Dendritic cell treated with granulocyte-macrophage colony-stimulating factor and Interleukin-4, amounts not matched to agents 40 ng/mL and 50 ng/mL, for 4 days (primary cell): ENCODE results near the gene CSTF2T.
"Not testable (repeated sequence)": the region's sequence is repeated elsewhere in the genome, so short reads cannot be mapped to it uniquely, and the experiment has no call there.

Experiments
- H3K27ac Mint-ChIP-seq: one replicate; pipeline ENCODE4 v1.8.0; 2022; ENCODE audit warnings: mild to moderate bottlenecking, mixed read lengths
- H3K27me3 Mint-ChIP-seq: one replicate; pipeline ENCODE4 v1.8.0; 2022; ENCODE audit warnings: mild to moderate bottlenecking, mixed read lengths
- H3K36me3 Mint-ChIP-seq: one replicate; pipeline ENCODE4 v1.8.0; 2022; ENCODE audit warnings: low read depth, mixed read lengths
- H3K4me1 Mint-ChIP-seq: one replicate; pipeline ENCODE4 v1.8.0; 2022; ENCODE audit warnings: low read depth, mixed read lengths
- H3K4me3 Mint-ChIP-seq: one replicate; pipeline ENCODE4 v1.8.0; 2022; ENCODE audit warnings: mild to moderate bottlenecking, moderate library complexity, mixed read lengths
- H3K9me3 Mint-ChIP-seq: one replicate; pipeline ENCODE4 v1.8.0; 2022; ENCODE audit warnings: mixed read lengths
- intact Hi-C: fragments of 100-400 bp; cut with micrococcal nuclease; formaldehyde crosslinking; loops from one replicate; pipeline ENCODE4 v1.15.0; 2022

The CSTF2T gene

DNA sequence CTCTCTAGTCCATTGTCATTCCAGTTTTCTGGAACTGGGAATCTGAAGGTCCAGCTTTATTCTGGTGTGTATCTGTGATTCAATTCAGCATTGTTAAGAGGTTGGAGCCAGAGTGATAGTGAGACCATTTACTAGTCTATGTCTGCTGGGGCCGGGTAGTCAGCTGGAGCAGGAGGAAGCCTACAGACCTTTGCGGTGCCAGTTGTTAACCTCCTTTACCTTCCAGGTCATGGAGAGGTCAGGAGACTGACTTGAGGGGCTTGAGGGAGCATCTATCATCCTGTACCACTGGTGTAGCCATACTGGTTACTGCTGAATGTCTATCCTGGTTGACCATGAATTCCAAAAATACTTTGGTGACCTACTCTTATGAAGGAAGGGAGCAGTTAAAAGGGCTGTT, 9.2 kb upstream of the CSTF2T start:
- Mint-ChIP-seq H3K4me1 (no peaks in the 10 kb centered on the region), H3K36me3 (no peaks in the 10 kb centered on the region), H3K9me3 (no peaks in the 10 kb centered on the region), H3K4me3 (no peak overlapping the region), H3K27ac (no peak overlapping the region), H3K27me3 (no peaks in the 10 kb centered on the region)
- intact Hi-C loops = no loop called here

DNA sequence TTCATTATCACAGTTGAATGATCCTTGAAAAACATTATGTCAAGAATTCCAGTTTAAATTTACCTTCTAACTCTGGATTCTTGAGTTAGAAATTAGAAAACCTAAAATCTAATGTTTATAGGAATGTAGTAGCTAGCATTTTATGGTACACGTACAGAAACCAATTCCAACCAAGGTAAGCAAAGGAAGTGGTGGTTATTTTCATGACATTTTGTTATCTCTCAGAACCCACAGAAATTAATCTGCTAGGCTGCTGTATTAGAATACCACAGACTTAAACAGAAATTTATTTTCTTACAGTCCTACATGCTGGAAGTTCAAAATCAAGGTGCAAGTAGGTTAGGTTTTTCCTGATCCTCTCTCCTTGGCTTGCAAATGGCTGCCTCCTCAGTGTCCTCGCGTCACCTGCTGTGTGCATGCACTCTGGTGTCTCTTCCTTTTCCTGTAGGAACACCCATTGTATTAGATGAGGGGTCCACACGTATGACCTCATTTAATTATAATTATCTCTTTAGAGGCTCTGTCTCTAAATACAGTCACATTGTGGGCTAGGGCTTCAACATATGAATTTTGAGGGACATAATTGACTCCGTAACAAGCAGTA, 8.5 kb upstream of the CSTF2T start:
- intact Hi-C loops = no loop called here
- no peaks in the 10 kb centered on the region for H3K9me3 Mint-ChIP-seq
- no peaks in the 10 kb centered on the region for H3K27me3 Mint-ChIP-seq
- H3K36me3 Mint-ChIP-seq = no peaks in the 10 kb centered on the region
- H3K4me1 Mint-ChIP-seq = no peaks in the 10 kb centered on the region
- H3K4me3 Mint-ChIP-seq = no peak overlapping the region
- no peak overlapping the region for H3K27ac Mint-ChIP-seq

DNA sequence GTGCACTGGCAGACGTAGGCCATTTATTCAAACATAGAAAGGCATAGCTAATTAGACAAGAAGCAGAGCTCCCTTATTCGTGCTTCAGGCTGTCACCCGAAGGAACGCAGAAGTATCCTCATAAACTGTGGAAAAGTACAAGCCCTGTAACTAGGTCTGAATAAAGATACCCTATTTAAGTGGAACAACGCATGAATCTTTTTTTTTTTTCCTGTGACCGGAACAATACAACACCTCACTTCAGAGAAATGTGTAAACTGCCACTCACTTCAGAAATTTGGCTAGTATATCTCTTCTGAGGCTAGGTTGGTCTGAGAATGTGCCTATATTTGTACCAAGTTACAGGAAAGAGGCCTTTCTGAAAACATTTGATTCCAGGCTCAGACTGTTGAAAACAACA, 8.0 kb upstream of the CSTF2T start:
- H3K9me3 Mint-ChIP-seq = no peaks in the 10 kb centered on the region
- no peaks in the 10 kb centered on the region for H3K36me3 Mint-ChIP-seq
- H3K4me1 Mint-ChIP-seq = no peaks in the 10 kb centered on the region
- no peaks in the 10 kb centered on the region for H3K27me3 Mint-ChIP-seq
- H3K27ac Mint-ChIP-seq = no peak overlapping the region
- intact Hi-C loops = no loop called here
- no peak overlapping the region for H3K4me3 Mint-ChIP-seq

DNA sequence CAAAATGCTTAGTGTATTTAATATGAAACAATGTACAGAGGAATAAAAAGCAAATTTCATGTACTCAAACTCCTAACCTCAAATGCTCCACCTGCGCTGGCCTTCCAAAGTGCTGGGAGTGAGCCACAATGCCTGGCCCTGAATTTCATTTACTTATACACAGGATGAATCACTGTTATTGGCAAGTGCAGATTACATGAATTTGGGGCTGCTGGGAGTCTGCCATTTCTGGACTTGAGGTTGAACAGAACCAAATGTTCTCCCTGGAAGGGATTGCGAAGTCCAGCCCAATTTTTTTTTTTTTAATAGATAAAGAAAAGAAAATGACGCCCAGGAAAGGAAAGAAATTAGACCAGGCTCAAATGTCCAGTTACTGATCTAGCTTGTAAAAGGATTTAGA, 6.8 kb upstream of the CSTF2T start:
- Mint-ChIP-seq H3K4me3 (no peak overlapping the region), H3K27ac (no peak overlapping the region), H3K4me1 (no peaks in the 10 kb centered on the region), H3K27me3 (no peaks in the 10 kb centered on the region), H3K36me3 (no peaks in the 10 kb centered on the region), H3K9me3 (no peaks in the 10 kb centered on the region)
- intact Hi-C loops = no loop called here

DNA sequence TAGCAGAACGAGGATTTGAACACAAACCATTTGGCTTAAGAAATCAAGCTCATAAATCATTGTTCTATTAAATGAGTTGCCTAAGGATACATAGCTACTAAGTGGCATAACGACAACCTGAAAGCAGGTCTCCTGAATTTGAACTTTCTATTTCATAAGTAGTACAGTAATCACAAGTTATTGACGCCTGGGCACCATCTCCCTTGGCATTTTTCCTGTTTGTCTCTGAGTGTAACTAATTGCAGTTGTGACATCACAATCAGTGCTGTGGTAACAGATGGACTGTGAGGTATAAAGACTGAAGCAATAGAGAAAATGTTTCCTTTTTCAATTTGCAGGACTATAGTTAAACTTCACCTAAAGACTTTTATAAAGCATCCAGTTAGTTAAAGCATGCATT, 6.4 kb upstream of the CSTF2T start:
- H3K9me3 Mint-ChIP-seq = no peaks in the 10 kb centered on the region
- intact Hi-C loops = no loop called here
- H3K27ac Mint-ChIP-seq = no peak overlapping the region

DNA sequence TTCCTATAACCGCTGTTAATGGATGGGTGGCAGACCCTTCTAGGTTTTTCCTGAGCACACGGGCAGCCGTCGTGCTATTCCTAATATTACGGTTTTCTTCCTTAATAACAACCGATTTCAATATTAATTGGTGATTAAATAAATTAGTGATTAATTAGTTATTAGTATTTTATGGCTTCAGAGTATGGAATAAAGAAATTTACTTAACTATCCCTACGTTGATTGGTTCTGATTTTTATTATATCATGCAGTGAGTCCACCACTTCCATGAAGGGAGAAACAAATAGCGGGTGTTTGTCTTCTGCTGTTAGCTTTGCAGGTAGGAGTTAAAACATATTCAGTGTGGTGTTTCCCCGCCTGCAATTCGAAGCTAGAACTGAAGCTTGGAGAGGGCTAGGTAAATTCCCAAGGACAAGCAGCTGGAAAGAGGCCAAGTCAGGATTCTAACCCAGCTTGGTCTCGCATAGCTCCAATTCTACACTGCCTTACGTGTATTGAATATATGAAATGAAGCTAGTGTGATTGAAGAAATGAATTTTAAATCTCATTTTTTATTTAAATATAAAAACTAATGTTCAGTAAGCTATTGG, 928 bp upstream of the CSTF2T start:
- peak overlapping the region; percentile 97 for H3K27ac Mint-ChIP-seq
- peaks cover 33% of the 10 kb centered on the region for H3K36me3 Mint-ChIP-seq
- peak overlapping the region; percentile 92 for H3K4me3 Mint-ChIP-seq
- intact Hi-C loops = no loop called here
- no peaks in the 10 kb centered on the region for H3K27me3 Mint-ChIP-seq
- H3K4me1 Mint-ChIP-seq = peaks cover 27% of the 10 kb centered on the region
- no peaks in the 10 kb centered on the region for H3K9me3 Mint-ChIP-seq

More for the DNA sequence above, 6.4 kb upstream of the CSTF2T start:
- no peaks in the 10 kb centered on the region for H3K36me3 Mint-ChIP-seq
- H3K4me3 Mint-ChIP-seq = no peak overlapping the region
- H3K4me1 Mint-ChIP-seq = no peaks in the 10 kb centered on the region
- H3K27me3 Mint-ChIP-seq = no peaks in the 10 kb centered on the region

DNA sequence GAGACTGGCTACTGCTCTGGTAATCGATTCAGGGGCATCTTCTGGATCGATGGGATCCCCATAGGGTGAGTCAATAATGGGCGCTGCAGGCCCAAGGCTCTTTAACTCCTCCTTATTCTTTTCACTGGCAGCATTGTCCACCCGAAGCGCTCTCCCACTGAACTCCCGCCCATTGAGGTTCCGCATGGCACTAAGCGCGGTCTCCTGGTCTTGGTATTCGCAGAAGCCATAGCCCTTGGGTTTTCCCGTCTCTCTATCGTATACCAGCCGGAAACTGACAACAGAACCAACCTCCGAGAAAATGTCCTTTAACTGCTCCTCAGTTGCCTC, 285 bp downstream of the CSTF2T start:
- Mint-ChIP-seq H3K27ac (peak overlapping the region; percentile 97), H3K4me3 (peak overlapping the region; percentile 92), H3K9me3 (no peaks in the 10 kb centered on the region), H3K36me3 (peaks cover 33% of the 10 kb centered on the region), H3K4me1 (peaks cover 27% of the 10 kb centered on the region), H3K27me3 (no peaks in the 10 kb centered on the region)
- intact Hi-C loops = no loop called here

DNA sequence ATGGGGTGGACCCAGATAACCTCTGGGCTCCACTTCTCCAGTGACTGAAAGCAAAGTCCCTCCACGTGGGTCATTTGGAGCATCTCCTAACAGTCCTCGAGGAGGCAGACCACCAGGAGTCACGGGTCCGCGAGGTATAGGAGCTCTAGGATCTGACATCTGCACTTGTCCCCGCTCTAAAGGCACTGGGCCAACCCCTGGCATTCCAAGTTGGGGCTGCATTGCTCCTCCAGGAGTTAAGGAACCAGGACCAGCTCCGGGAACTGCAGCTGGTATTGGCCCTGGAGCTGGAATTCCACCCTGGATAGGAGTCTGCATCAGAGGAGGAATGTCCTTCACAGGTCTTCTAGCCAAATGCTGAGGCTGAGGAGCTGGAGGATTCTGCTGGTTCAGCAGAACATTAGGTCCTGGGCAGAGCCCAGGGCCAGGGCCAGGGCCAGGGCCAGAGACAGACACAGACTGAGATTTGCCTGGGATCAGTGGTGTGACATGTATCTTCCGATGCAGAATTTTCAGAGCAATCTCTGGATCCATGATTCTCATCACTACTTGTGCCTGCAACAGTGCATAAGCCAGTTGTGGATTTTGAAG, 827 bp downstream of the CSTF2T start:
- peak overlapping the region; percentile 92 for H3K4me3 Mint-ChIP-seq
- intact Hi-C loops = no loop called here
- no peaks in the 10 kb centered on the region for H3K27me3 Mint-ChIP-seq
- H3K27ac Mint-ChIP-seq = peak overlapping the region; percentile 97
- H3K36me3 Mint-ChIP-seq = peaks cover 33% of the 10 kb centered on the region
- H3K4me1 Mint-ChIP-seq = peaks cover 27% of the 10 kb centered on the region
- no peaks in the 10 kb centered on the region for H3K9me3 Mint-ChIP-seq

DNA sequence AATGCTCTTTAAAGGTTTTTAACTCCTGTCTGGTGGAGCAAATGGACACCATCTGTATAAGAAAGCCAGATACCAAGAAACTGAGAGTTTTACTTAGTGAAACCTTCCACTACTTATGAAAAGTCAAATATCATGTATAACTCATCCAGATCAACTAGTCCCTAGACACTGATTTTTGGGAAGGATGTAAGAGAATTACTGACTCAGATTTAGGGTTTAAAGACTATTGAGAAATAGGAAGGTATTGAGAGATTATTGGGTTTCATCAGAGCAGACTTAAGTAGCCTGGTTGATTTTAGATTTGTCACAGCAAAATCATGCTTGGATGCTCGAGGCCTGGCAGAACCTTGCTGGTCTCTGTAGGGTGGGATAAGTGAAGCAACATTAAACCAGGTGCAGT, 3.1 kb downstream of the CSTF2T start:
- intact Hi-C loops = no loop called here
- H3K27me3 Mint-ChIP-seq = no peaks in the 10 kb centered on the region
- H3K9me3 Mint-ChIP-seq = no peaks in the 10 kb centered on the region
- peaks cover 27% of the 10 kb centered on the region for H3K4me1 Mint-ChIP-seq
- no peak overlapping the region for H3K27ac Mint-ChIP-seq
- peaks cover 33% of the 10 kb centered on the region for H3K36me3 Mint-ChIP-seq
- no peak overlapping the region for H3K4me3 Mint-ChIP-seq

DNA sequence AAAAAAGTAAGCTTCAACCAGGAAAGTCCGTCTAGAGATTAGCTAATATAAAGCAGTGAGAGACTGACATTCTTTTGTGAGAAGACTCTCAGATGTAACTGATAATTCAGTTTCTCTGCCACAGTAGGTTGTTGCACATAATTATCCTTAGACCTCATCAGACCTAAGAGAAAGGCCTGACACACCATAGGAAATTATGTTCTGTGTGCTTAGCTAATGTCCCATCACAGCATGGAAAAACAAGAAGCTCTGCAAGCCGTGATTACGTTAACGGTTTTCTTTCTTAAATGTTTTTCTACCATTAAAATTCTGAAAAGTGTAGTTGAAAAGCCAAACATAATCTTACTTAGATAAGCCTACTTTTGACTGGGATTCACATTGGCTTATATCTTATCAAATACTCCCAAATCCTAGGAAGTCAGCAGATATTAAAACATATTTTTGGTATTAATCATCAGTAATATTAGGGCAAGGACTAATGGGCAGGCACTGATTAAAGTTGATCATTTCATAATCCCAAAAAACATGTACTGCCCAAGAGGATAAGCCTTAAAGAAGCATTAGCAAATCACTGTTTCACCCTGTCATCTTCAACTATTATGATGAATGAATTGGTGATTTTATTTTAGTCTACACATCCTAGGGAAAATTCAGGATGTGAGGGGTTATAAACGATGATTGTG, 5.2 kb downstream of the CSTF2T start:
- Mint-ChIP-seq H3K4me1 (peaks cover 27% of the 10 kb centered on the region), H3K27me3 (no peaks in the 10 kb centered on the region), H3K27ac (no peak overlapping the region), H3K9me3 (peaks cover 11% of the 10 kb centered on the region), H3K36me3 (peaks cover 26% of the 10 kb centered on the region), H3K4me3 (no peak overlapping the region)
- intact Hi-C loops = no loop called here

DNA sequence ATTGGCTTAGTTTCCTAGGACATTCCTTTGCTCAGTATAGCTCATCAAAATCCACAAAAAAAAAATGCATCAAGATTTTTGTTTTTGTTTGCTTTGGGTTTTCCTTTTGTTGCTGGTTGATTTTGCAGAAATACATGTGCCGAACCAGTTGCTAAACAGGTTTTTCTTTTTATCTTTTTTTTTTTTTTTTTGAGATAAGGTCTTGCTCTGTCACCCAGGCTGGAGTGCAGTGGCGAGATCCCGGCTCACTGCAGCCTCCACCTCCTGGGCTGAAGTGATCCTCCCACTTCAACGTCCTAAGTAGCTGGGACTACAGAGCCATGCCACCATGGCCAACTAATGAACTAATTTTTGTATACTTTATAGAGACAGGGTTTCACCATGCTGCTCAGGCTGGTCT, 8.3 kb downstream of the CSTF2T start:
- Mint-ChIP-seq H3K27me3 (no peaks in the 10 kb centered on the region), H3K4me3 (no peak overlapping the region), H3K9me3 (peaks cover 15% of the 10 kb centered on the region), H3K27ac (no peak overlapping the region), H3K4me1 (peaks cover 2% of the 10 kb centered on the region), H3K36me3 (no peaks in the 10 kb centered on the region)
- intact Hi-C loops = no loop called here

DNA sequence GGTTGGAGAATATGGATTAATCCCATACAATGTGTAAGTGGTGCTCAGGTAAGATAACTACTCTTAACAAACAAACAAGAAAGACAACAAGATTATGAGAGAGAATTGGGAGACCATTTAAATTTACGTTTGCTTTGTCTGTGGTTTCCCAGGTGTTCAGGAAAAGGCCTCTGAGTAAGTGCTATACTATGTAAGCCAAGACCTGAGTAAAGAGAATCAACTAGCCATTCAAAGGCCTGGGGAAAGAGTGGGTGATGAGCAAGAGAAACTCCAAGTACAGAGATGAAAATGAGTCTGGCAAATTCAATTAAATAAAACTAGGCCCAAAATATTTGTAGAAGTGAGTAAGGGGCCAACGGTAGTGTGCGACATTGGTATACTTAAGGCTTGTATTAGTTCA, 9.9 kb downstream of the CSTF2T start:
- intact Hi-C loops = no loop called here
- Mint-ChIP-seq H3K4me1 (no peaks in the 10 kb centered on the region), H3K27ac (no peak overlapping the region), H3K36me3 (no peaks in the 10 kb centered on the region), H3K4me3 (no peak overlapping the region), H3K27me3 (no peaks in the 10 kb centered on the region), H3K9me3 (peaks cover 15% of the 10 kb centered on the region)

DNA sequence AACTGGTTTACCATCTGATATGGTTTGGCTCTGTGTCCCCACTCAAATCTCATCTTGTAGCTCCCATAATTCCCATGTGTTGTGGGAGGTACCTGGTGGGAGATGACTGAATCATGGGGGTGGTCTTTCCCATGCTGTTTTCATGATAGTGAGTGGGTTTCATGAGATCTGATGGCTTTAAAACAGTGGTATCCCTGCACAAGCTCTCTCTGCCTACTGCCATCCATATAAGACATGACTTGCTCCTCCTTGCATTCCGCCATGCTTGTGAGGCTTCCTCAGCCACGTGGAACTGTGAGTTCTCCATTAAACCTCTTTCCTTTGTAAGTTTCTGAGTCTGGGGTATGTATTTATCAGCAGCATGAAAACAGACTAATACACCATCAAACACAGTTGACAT, 10.6 kb downstream of the CSTF2T start:
- H3K36me3 Mint-ChIP-seq, H3K27me3 Mint-ChIP-seq, H3K4me1 Mint-ChIP-seq, H3K4me3 Mint-ChIP-seq, intact Hi-C loops, H3K27ac Mint-ChIP-seq: not testable (repeated sequence)
- peaks cover 15% of the 10 kb centered on the region for H3K9me3 Mint-ChIP-seq

DNA sequence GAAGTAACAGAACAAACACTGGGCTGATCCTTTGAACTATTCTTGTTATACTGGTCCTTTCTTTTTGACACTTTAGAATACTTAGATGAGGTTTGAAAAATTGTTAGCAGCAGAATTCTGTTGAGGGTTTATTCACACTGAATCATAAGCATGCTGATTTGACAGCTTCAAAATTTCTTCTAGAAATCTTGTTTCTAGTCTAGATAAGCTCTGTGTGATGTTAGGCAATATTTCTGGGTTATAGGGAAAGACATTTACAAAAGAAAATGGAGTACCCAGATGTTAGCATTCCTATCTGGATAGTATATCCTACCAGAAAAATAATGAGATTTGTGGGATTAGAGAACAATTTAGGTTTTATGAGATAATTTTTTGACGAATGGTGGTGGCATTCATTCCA, 12.1 kb downstream of the CSTF2T start:
- intact Hi-C loops = no loop called here
- Mint-ChIP-seq H3K4me1 (no peaks in the 10 kb centered on the region), H3K9me3 (peaks cover 15% of the 10 kb centered on the region), H3K4me3 (no peak overlapping the region), H3K27ac (no peak overlapping the region), H3K36me3 (no peaks in the 10 kb centered on the region), H3K27me3 (no peaks in the 10 kb centered on the region)
